CD4-positive, alpha-beta T cell treated with Interleukin-6 at 100 ng/mL for 8 hours (primary cell): Measurements from ENCODE around the gene SOSTDC1.
A peak's percentile ranks its signal among the peaks of the same experiment; 100 is the strongest.
"Not testable (repeated sequence)": the region's sequence is repeated elsewhere in the genome, so short reads cannot be mapped to it uniquely, and the experiment has no call there.

Experiments
- DNase-seq: peaks from one replicate; pipeline ENCODE4 v3.0.0-alpha.2; 2020; ENCODE audit warnings: mixed read lengths, low spot score

Gene SOSTDC1

GRCh38 chr7:16460789-16461493 is 4.6 kb downstream of the SOSTDC1 start:
- DNase-seq = no peak

GRCh38 chr7:16456303-16456702 is 9.2 kb downstream of the SOSTDC1 start:
- not testable (repeated sequence) for DNase-seq

GRCh38 chr7:16455591-16455990 is 9.9 kb downstream of the SOSTDC1 start:
- no peak for DNase-seq

GRCh38 chr7:16450366-16450765 is 15.2 kb downstream of the SOSTDC1 start:
- no peak for DNase-seq

- no peak for DNase-seq
Observed at GRCh38 chr7:16447876-16448275, 17.7 kb downstream of the SOSTDC1 start.

GRCh38 chr7:16446508-16446907 is 19.0 kb downstream of the SOSTDC1 start:
- no peak for DNase-seq

GRCh38 chr7:16443871-16444270 is 21.7 kb downstream of the SOSTDC1 start:
- not testable (repeated sequence) for DNase-seq

- no peak for DNase-seq
Observed at GRCh38 chr7:16438988-16439387, 26.6 kb downstream of the SOSTDC1 start.

- DNase-seq = no peak
Observed at GRCh38 chr7:16436306-16436705, 29.2 kb downstream of the SOSTDC1 start.

- no peak for DNase-seq
Observed at GRCh38 chr7:16433568-16434122, 31.9 kb downstream of the SOSTDC1 start.

- no peak for DNase-seq
Observed at GRCh38 chr7:16432425-16432731, 33.2 kb downstream of the SOSTDC1 start.

- DNase-seq = peak; percentile 12
Observed at GRCh38 chr7:16431646-16432424, 33.7 kb downstream of the SOSTDC1 start.

- no peak for DNase-seq
Observed at GRCh38 chr7:16430133-16430532, 35.4 kb downstream of the SOSTDC1 start.

GRCh38 chr7:16428672-16429071 is 36.9 kb downstream of the SOSTDC1 start:
- no peak for DNase-seq

- DNase-seq = no peak
Observed at GRCh38 chr7:16428182-16428581, 37.4 kb downstream of the SOSTDC1 start.

GRCh38 chr7:16423761-16424160 is 41.8 kb downstream of the SOSTDC1 start:
- no peak for DNase-seq

- no peak for DNase-seq
Observed at GRCh38 chr7:16422917-16423316, 42.6 kb downstream of the SOSTDC1 start.

- DNase-seq = no peak
Observed at GRCh38 chr7:16422103-16422435, 43.5 kb downstream of the SOSTDC1 start.

GRCh38 chr7:16421333-16422102 is 44.0 kb downstream of the SOSTDC1 start, which contains the start of gene CRPPA:
Gene CRPPA, minus strand, starts transcription at chr7:16421538. Its CDS starts 216 bp downstream, at chr7:16421322.
- peak; percentile 10 for DNase-seq

GRCh38 chr7:16420649-16421332 is 44.7 kb downstream of the SOSTDC1 start:
- peak; percentile 80 for DNase-seq

GRCh38 chr7:16420329-16420648 is 45.2 kb downstream of the SOSTDC1 start:
- no peak for DNase-seq

GRCh38 chr7:16419859-16420258 is 45.7 kb downstream of the SOSTDC1 start:
- DNase-seq = no peak
